Astrocyte (in vitro differentiated cells and primary cell): ENCODE data around the gene ANKLE1.

Experiments used
- EZH2 ChIP-seq: IDR thresholded peaks from 2 replicates; pipeline ENCODE4 v1.6.1; 2012; ENCODE audit warnings: mild to moderate bottlenecking, low read length, inconsistent platforms; ENCODE audit not compliant: insufficient read depth
- TF ChIP-seq, protein P1 (sequence below): IDR thresholded peaks from 2 replicates; pipeline ENCODE4 v1.5.1; 2011; ENCODE audit warnings: low read depth, mild to moderate bottlenecking, inconsistent platforms, low read length, moderate library complexity; ENCODE audit not compliant: insufficient read depth

DNA sequence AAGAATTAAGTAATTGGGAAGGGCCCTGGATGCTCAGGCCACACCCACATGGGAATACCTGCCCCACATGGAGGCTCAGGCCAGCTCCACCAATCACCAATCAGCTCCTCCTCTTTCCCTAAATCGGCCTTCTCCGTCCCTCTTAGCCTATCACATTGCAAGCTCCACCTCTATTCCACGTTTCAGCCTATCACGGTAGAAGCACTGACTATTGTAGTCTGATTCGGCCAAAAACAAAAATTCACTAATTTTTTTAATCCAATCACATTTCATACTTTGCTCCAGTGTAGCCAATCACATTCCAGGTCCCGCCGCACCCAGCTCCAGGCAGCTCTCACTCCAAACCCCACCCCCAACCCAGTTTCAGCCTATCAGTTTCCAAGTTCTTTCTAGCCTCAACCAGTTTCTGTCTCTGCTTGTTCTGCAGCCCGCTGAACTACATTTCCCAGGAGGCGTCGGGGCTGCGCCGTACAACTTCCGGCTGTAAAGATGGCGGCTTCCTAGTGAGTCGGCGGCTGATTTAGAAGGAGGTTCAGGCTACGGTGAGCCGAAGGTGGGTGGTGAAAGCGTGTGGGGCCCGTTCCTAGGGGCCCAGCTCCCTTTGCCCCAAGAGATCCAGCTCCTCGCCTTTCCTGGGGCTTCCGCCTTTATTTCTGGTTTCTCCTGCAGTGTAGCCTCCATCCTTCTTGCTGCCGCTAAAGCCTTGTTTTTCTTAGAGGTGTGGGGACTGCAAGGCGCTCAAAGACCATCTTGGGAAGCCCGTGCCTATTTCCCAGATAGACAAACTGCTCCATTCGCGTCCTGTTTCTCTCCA, 14.5 kb upstream of the ANKLE1 start, which contains the start of gene BABAM1:
- TF ChIP-seq, protein P1, sequence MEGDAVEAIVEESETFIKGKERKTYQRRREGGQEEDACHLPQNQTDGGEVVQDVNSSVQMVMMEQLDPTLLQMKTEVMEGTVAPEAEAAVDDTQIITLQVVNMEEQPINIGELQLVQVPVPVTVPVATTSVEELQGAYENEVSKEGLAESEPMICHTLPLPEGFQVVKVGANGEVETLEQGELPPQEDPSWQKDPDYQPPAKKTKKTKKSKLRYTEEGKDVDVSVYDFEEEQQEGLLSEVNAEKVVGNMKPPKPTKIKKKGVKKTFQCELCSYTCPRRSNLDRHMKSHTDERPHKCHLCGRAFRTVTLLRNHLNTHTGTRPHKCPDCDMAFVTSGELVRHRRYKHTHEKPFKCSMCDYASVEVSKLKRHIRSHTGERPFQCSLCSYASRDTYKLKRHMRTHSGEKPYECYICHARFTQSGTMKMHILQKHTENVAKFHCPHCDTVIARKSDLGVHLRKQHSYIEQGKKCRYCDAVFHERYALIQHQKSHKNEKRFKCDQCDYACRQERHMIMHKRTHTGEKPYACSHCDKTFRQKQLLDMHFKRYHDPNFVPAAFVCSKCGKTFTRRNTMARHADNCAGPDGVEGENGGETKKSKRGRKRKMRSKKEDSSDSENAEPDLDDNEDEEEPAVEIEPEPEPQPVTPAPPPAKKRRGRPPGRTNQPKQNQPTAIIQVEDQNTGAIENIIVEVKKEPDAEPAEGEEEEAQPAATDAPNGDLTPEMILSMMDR = no peak
- peak; percentile 95 for TF ChIP-seq EZH2
